ENCODE results near the gene HTR1D.
"Not testable (repeated sequence)": the region's sequence is repeated elsewhere in the genome, so short reads cannot be mapped to it uniquely, and the experiment has no call there.

HTR1D gene

DNA sequence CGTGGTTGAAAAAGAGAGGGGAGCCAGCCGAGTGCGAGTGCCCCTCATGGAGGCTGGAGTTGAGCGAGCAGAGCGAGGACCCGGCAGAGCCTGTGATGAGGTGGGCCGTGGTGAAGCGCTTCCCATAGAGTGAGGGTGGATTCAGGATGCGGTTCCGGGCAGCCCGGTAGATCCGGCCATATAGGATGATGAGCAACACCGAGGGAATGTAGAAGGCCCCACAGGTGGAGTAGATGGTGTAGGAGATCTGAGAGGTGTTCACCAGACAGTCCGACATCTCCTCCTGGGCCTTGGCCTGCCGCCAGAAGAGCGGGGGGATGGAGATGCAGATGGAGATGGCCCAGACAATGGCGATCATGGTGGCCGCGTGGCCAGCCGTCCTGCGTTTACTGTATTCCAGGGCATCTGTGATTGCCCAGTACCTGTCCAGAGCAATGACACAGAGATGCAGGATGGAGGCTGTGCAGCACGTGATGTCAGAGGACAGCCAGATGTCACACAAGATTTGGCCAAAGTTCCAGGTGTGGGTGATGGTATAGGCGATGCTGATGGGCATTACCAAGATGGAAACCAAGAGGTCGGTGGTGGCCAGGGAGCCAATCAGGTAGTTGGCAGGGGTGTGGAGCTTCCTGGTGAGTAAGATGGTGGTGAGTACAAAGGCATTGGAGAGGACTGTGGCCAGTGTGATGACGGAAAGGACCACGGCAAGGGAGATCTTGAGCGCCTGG lies 23.7 kb downstream of the HTR1D start:
- no CpG with 5 or more reads among the region's 27 CpGs for WGBS (ENCODE audit: extremely low coverage, insufficient coverage, insufficient read length)
- no peak overlapping the region for H3K4ac ChIP-seq (ENCODE audit: low read depth, low read length)
- peak in 1 of 2 donors; percentile 35 for DNase-seq

DNA sequence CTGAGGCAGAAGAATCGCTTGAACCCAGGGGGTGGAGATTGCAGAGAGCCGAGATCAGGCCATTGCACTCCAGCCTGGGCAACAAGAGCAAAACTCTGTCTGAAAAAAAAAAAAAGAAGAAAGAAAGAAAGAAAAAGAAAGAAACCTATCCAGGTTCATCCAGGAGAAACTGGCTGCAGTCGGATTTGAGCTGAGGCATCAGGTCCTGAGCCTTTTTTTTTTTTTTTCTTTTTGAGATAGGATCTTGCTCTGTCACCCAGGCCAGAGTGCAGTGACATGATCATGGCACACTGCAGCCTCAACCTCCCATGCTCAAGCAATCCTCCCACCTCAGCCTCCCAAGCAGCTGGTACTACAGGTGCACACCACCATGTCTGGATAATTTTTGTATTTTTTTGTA lies 26.1 kb downstream of the HTR1D start:
- H3K14ac ChIP-seq (ENCODE audit: low read length), result no peak overlapping the region
- H4K8ac ChIP-seq (ENCODE audit: low read depth, low read length), result no peak overlapping the region
- no peak overlapping the region for H3K4ac ChIP-seq (ENCODE audit: low read depth, low read length)
- no peak overlapping the region for H3K27ac ChIP-seq (ENCODE audit: low read depth, low read length)
- peaks cover 21 to 30% of the 10 kb centered on the region in 2 experiments for H3K4me1 ChIP-seq (ENCODE audit: control insufficient read depth in 1 of 2, insufficient read depth in 2 of 2, low read length in 2 of 2)
- no peak overlapping the region for H3K23ac ChIP-seq (ENCODE audit: low read length)
- no peak overlapping the region for H2BK120ac ChIP-seq (ENCODE audit: insufficient read depth, low read length, poor library complexity)
- no peak overlapping the region for H3K4me3 ChIP-seq (ENCODE audit: low read depth, low read length)
- H3K79me1 ChIP-seq (ENCODE audit: low read length), result peaks cover 23% of the 10 kb centered on the region
- no peak overlapping the region for H3K4me2 ChIP-seq (ENCODE audit: low read length)
- no peak overlapping the region for H3K9ac ChIP-seq (ENCODE audit: low read length)
- H3K36me3 ChIP-seq (ENCODE audit: control insufficient read depth in 1 of 2, insufficient read depth in 2 of 2, low read length in 2 of 2), result no peaks in the 10 kb centered on the region
- H2AK5ac ChIP-seq (ENCODE audit: low read length), result no peak overlapping the region
- H2BK5ac ChIP-seq (ENCODE audit: low read depth, low read length, poor library complexity), result no peak overlapping the region
- no peak overlapping the region for H2AFZ ChIP-seq (ENCODE audit: insufficient read depth, low read length, poor library complexity)
- H3K27me3 ChIP-seq (ENCODE audit: insufficient read depth, low read length), result no peaks in the 10 kb centered on the region
- no peak overlapping the region for H4K91ac ChIP-seq (ENCODE audit: low read depth, low read length)
- H3K79me2 ChIP-seq (ENCODE audit: control insufficient read depth, insufficient read depth, low read length, poor library complexity), result no peaks in the 10 kb centered on the region
- H2BK12ac ChIP-seq (ENCODE audit: low read length), result no peak overlapping the region
- no peak overlapping the region for H4K12ac ChIP-seq (ENCODE audit: low read depth, low read length)
- H3K9me3 ChIP-seq (ENCODE audit: insufficient read depth, low read depth, low read length), result no peaks in the 10 kb centered on the region
- no peak for DNase-seq
- no peak overlapping the region for H3K18ac ChIP-seq (ENCODE audit: low read length)
- no CpG with 5 or more reads among the region's 3 CpGs for WGBS (ENCODE audit: extremely low coverage, insufficient coverage, insufficient read length)

More for the DNA sequence above, 23.7 kb downstream of the HTR1D start:
- Histone ChIP-seq H3K4me1 (ENCODE audit: control insufficient read depth in 1 of 2, insufficient read depth in 2 of 2, low read length in 2 of 2) (peaks cover 23 to 35% of the 10 kb centered on the region in 2 experiments), H3K9me3 (ENCODE audit: insufficient read depth, low read depth, low read length) (no peaks in the 10 kb centered on the region), H2BK120ac (ENCODE audit: insufficient read depth, low read length, poor library complexity) (peak overlapping the region; percentile 56), H3K79me1 (ENCODE audit: low read length) (peaks cover 30% of the 10 kb centered on the region), H2BK5ac (ENCODE audit: low read depth, low read length, poor library complexity) (peak overlapping the region; percentile 44), H3K14ac (ENCODE audit: low read length) (peak overlapping the region; percentile 52), H2BK12ac (ENCODE audit: low read length) (peak overlapping the region; percentile 26), H3K36me3 (ENCODE audit: control insufficient read depth in 1 of 2, insufficient read depth in 2 of 2, low read length in 2 of 2) (no peaks in the 10 kb centered on the region), H2AFZ (ENCODE audit: insufficient read depth, low read length, poor library complexity) (no peak overlapping the region), H3K27ac (ENCODE audit: low read depth, low read length) (peak overlapping the region; percentile 66), H3K4me3 (ENCODE audit: low read depth, low read length) (no peak overlapping the region), H3K4me2 (ENCODE audit: low read length) (no peak overlapping the region), H3K9ac (ENCODE audit: low read length) (no peak overlapping the region), H4K8ac (ENCODE audit: low read depth, low read length) (peak overlapping the region; percentile 5), H4K91ac (ENCODE audit: low read depth, low read length) (peak overlapping the region; percentile 61), H2AK5ac (ENCODE audit: low read length) (peak overlapping the region; percentile 67), H4K12ac (ENCODE audit: low read depth, low read length) (no peak overlapping the region), H3K27me3 (ENCODE audit: insufficient read depth, low read length) (no peaks in the 10 kb centered on the region), H3K79me2 (ENCODE audit: control insufficient read depth, insufficient read depth, low read length, poor library complexity) (no peaks in the 10 kb centered on the region), H3K23ac (ENCODE audit: low read length) (no peak overlapping the region), H3K18ac (ENCODE audit: low read length) (peak overlapping the region; percentile 43)

DNA sequence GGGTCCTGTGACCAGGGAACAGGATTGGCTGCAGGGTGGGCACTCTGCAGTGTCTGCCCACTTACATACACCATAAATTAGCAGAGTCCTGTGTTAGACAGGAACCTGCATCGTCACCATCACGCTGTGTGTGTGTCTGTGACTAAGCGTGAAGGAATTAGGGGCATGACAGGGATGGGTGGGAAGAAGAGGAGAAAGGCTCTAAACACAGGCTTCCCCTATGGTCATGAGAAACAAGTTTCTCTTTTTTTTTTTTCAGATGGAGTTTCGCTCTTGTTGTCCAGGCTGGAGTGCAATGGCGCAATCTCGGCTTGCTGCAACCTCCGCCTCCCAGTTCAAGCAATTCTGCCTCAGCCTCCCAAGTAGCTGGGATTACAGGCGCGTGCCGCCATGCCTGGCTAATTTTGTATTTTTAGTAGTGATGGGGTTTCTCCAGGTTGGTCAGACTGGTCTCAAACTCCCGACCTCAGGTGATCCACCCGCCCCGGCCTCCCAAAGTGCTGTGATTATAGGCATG lies 28.3 kb downstream of the HTR1D start:
- H3K36me3 ChIP-seq (ENCODE audit: control insufficient read depth in 1 of 2, insufficient read depth in 2 of 2, low read length in 2 of 2); H4K8ac ChIP-seq (ENCODE audit: low read depth, low read length); H3K27me3 ChIP-seq (ENCODE audit: insufficient read depth, low read length); H3K9ac ChIP-seq (ENCODE audit: low read length); H2AFZ ChIP-seq (ENCODE audit: insufficient read depth, low read length, poor library complexity); H2AK5ac ChIP-seq (ENCODE audit: low read length); H4K12ac ChIP-seq (ENCODE audit: low read depth, low read length); H3K23ac ChIP-seq (ENCODE audit: low read length); H3K4ac ChIP-seq (ENCODE audit: low read depth, low read length); H3K14ac ChIP-seq (ENCODE audit: low read length); H3K18ac ChIP-seq (ENCODE audit: low read length); H3K4me3 ChIP-seq (ENCODE audit: low read depth, low read length); H3K4me2 ChIP-seq (ENCODE audit: low read length); H3K9me3 ChIP-seq (ENCODE audit: insufficient read depth, low read depth, low read length); H3K79me2 ChIP-seq (ENCODE audit: control insufficient read depth, insufficient read depth, low read length, poor library complexity): not testable (repeated sequence)
- WGBS (ENCODE audit: extremely low coverage, insufficient coverage, insufficient read length), result no CpG with 5 or more reads among the region's 13 CpGs
- Histone ChIP-seq H3K79me1 (ENCODE audit: low read length) (peaks cover 14% of the 10 kb centered on the region), H4K91ac (ENCODE audit: low read depth, low read length) (peak overlapping the region; percentile 75), H2BK120ac (ENCODE audit: insufficient read depth, low read length, poor library complexity) (peak overlapping the region; percentile 81), H2BK12ac (ENCODE audit: low read length) (peak overlapping the region; percentile 81), H2BK5ac (ENCODE audit: low read depth, low read length, poor library complexity) (peak overlapping the region; percentile 23), H3K4me1 (ENCODE audit: control insufficient read depth in 1 of 2, insufficient read depth in 2 of 2, low read length in 2 of 2) (peaks cover 15 to 21% of the 10 kb centered on the region in 2 experiments), H3K27ac (ENCODE audit: low read depth, low read length) (peak overlapping the region; percentile 61)
- DNase-seq, result peak; percentile 95 to 97

DNA sequence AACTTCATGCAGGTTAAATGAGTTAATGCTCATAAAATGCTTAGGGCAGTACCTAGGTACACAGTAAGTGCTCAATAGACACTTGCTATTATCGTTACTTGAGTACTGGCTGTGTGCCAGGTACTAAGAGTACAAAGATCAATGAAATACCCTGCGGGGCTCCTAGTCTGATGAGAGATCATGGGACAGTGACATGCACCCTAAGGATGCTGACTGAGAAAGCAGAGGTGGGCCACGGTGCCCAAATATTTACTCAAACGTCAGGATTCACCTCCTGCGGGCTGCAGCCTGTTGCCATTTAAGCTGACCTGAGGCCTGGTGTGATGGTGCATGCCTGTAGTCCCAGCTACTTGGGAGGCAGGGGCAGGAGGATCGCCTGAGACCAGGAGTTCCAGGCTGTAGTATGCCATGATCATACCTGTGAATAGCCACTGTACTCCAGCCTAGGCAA lies 28.8 kb downstream of the HTR1D start:
- H3K79me2 ChIP-seq (ENCODE audit: control insufficient read depth, insufficient read depth, low read length, poor library complexity), result no peaks in the 10 kb centered on the region
- H3K14ac ChIP-seq (ENCODE audit: low read length), result no peak overlapping the region
- no peak overlapping the region for H2AFZ ChIP-seq (ENCODE audit: insufficient read depth, low read length, poor library complexity)
- WGBS (ENCODE audit: extremely low coverage, insufficient coverage, insufficient read length), result no CpG with 5 or more reads among the region's 6 CpGs
- peaks cover 9% of the 10 kb centered on the region for H3K79me1 ChIP-seq (ENCODE audit: low read length)
- H3K9me3 ChIP-seq (ENCODE audit: insufficient read depth, low read depth, low read length), result no peaks in the 10 kb centered on the region
- H3K18ac ChIP-seq (ENCODE audit: low read length), result peak overlapping the region; percentile 38
- no peak overlapping the region for H4K8ac ChIP-seq (ENCODE audit: low read depth, low read length)
- H2BK12ac ChIP-seq (ENCODE audit: low read length), result peak overlapping the region; percentile 66
- peak overlapping the region; percentile 75 for H4K91ac ChIP-seq (ENCODE audit: low read depth, low read length)
- H3K36me3 ChIP-seq (ENCODE audit: control insufficient read depth in 1 of 2, insufficient read depth in 2 of 2, low read length in 2 of 2), result no peaks in the 10 kb centered on the region
- H3K4me3 ChIP-seq (ENCODE audit: low read depth, low read length), result no peak overlapping the region
- peak overlapping the region; percentile 14 for H3K4ac ChIP-seq (ENCODE audit: low read depth, low read length)
- H3K9ac ChIP-seq (ENCODE audit: low read length), result no peak overlapping the region
- no peak overlapping the region for H3K4me2 ChIP-seq (ENCODE audit: low read length)
- peak overlapping the region; percentile 38 for H2BK5ac ChIP-seq (ENCODE audit: low read depth, low read length, poor library complexity)
- no peaks in the 10 kb centered on the region for H3K27me3 ChIP-seq (ENCODE audit: insufficient read depth, low read length)
- no peak overlapping the region for H2AK5ac ChIP-seq (ENCODE audit: low read length)
- H3K4me1 ChIP-seq (ENCODE audit: control insufficient read depth in 1 of 2, insufficient read depth in 2 of 2, low read length in 2 of 2), result peaks cover 10 to 15% of the 10 kb centered on the region in 2 experiments
- no peak overlapping the region for H4K12ac ChIP-seq (ENCODE audit: low read depth, low read length)
- H2BK120ac ChIP-seq (ENCODE audit: insufficient read depth, low read length, poor library complexity), result peak overlapping the region; percentile 74
- H3K23ac ChIP-seq (ENCODE audit: low read length), result no peak overlapping the region
- peak; percentile 51 to 54 for DNase-seq
- H3K27ac ChIP-seq (ENCODE audit: low read depth, low read length), result no peak overlapping the region

Data from trophoblast cell (in vitro differentiated cells and primary cell).